Tibial nerve (tissue), 3 donors: ENCODE measurements around the gene CHAC1.

Experiments
- POLR2A ChIP-seq, 2 donors: fragments of 450-650 bp; IDR thresholded peaks; one replicate each; pipeline ENCODE4 v1.6.1; 2017; ENCODE audit warnings: antibody characterized with exemption in 2 of 2, mild to moderate bottlenecking in 2 of 2, moderate library complexity in 2 of 2
- TF ChIP-seq, protein P1 (sequence below), 5 experiments: fragments of 200-600 bp in 3 of 5; fragments of 450-650 bp in 2 of 5; sonication (generic) in 3 of 5; IDR thresholded peaks; one replicate each; pipeline ENCODE4 v1.5.1; 2016 to 2019; ENCODE audit warnings: antibody characterized with exemption in 5 of 5, mild to moderate bottlenecking in 3 of 5, moderate library complexity in 2 of 5

DNA sequence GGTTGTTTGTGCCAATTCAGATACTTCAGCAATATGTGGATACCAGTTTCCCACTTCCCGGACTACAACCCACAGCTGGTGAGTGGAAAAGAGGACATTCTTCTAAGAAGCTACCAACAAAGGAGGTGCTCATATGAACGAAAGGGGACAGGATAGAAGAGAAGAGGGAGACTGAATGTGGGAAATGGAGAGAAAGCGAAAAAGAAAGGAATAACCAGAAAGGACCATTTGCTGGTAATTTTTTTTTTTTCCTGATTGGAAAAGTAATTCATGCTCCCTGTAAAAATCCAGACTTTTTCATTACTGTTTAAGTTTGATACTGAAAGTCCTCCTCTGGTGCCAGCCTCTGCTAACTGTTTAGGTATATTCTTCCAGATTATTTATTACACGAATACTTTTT lies 1.5 kb upstream of the CHAC1 start:
- TF ChIP-seq, protein P1, sequence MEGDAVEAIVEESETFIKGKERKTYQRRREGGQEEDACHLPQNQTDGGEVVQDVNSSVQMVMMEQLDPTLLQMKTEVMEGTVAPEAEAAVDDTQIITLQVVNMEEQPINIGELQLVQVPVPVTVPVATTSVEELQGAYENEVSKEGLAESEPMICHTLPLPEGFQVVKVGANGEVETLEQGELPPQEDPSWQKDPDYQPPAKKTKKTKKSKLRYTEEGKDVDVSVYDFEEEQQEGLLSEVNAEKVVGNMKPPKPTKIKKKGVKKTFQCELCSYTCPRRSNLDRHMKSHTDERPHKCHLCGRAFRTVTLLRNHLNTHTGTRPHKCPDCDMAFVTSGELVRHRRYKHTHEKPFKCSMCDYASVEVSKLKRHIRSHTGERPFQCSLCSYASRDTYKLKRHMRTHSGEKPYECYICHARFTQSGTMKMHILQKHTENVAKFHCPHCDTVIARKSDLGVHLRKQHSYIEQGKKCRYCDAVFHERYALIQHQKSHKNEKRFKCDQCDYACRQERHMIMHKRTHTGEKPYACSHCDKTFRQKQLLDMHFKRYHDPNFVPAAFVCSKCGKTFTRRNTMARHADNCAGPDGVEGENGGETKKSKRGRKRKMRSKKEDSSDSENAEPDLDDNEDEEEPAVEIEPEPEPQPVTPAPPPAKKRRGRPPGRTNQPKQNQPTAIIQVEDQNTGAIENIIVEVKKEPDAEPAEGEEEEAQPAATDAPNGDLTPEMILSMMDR (IDR thresholded peaks at IDR 0.05): no peak
- TF ChIP-seq POLR2A (IDR thresholded peaks at IDR 0.05): no peak
